Measurements from ENCODE around the gene PRKAB1. TPM values are rescaled to one million over a fixed set of nuclear protein-coding genes. Genes with fewer than 3 reads are reported as not detected.

Gene PRKAB1
- total RNA-seq, 1 experiment from 2014 or later, result 42.2 TPM

DNA sequence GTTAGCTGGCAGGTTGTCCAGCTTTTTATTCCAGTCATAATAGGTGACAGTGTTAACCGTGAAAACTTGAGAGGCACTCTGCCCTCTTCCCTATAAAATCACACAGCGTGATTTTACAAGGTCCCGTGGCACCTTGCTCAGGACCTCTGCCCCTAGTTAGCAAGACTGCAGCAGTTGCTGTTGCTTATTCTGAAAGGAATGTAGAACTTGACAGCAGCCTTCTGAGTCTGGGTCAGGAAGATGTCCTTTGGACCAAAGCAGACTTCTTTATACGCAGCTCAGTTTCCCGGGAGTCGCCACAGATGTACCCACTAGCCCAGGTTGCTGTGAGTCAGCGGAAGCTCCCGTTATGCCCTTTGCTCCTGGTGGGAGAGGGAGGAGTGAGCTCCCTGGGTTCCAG, 13.2 kb downstream of the PRKAB1 start:
- no peak overlapping the region for H2BK5ac ChIP-seq (ENCODE audit: insufficient read length, low read length)
- H3K23me2 ChIP-seq (ENCODE audit: insufficient read length, low read depth, low read length, poor library complexity, severe bottlenecking), result no peaks in the 10 kb centered on the region
- no peak overlapping the region for H3K23ac ChIP-seq (ENCODE audit: insufficient read length, low read depth, low read length)
- no peak overlapping the region for H2AFZ ChIP-seq (ENCODE audit: low read length)
- H3K9me3 ChIP-seq (ENCODE audit: control insufficient read depth, low read depth, low read length), result no peaks in the 10 kb centered on the region
- no peak overlapping the region for H3K9ac ChIP-seq (ENCODE audit: extremely low read depth, insufficient read length, low read length)
- no peak overlapping the region for H3K14ac ChIP-seq (ENCODE audit: insufficient read depth, low read length)
- no peak overlapping the region for H2BK12ac ChIP-seq (ENCODE audit: insufficient read length, low read depth, low read length)
- no peak overlapping the region for H3K18ac ChIP-seq (ENCODE audit: insufficient read length, low read depth, low read length)
- H4K8ac ChIP-seq (replicated peaks; ENCODE audit: insufficient read length, low read depth, low read length), result no peak overlapping the region
- no peaks in the 10 kb centered on the region for H3K27me3 ChIP-seq (ENCODE audit: insufficient read depth, low read length)
- H4K91ac ChIP-seq (ENCODE audit: insufficient read length, low read depth, low read length), result no peak overlapping the region
- H3K4me1 ChIP-seq (ENCODE audit: insufficient read depth, low read length), result no peaks in the 10 kb centered on the region
- H3K27ac ChIP-seq (ENCODE audit: insufficient read length, low read depth, low read length), result no peak overlapping the region
- no peak overlapping the region for H3T11ph ChIP-seq (ENCODE audit: low read length)
- no peak overlapping the region for H3K4me2 ChIP-seq (ENCODE audit: insufficient read depth, insufficient read length, low read length)
- H2BK15ac ChIP-seq (ENCODE audit: low read depth, low read length), result no peak overlapping the region
- no peaks in the 10 kb centered on the region for H3K79me1 ChIP-seq (ENCODE audit: insufficient read depth, low read depth, low read length, poor library complexity, severe bottlenecking)
- WGBS (ENCODE audit: extremely low coverage, insufficient read length, low lambda C conversion rate), result no CpG with 5 or more reads among the region's 8 CpGs
- H4K5ac ChIP-seq (ENCODE audit: insufficient read length, low read depth, low read length), result no peak overlapping the region
- no peaks in the 10 kb centered on the region for H4K20me1 ChIP-seq (ENCODE audit: control insufficient read depth, insufficient read depth, insufficient read length)
- peak overlapping the region in 2 of 3 experiments; percentile 48 to 58; a peak in 1 of 7 replicates for H3K27ac Mint-ChIP-seq
- H3K4ac ChIP-seq (ENCODE audit: low read depth, low read length), result no peak overlapping the region
- no peak overlapping the region for H2AK5ac ChIP-seq (ENCODE audit: insufficient read length, low read length)
- H3K27me3 Mint-ChIP-seq (ENCODE audit: low read depth), result no peaks in the 10 kb centered on the region
- TF ChIP-seq, protein P1, sequence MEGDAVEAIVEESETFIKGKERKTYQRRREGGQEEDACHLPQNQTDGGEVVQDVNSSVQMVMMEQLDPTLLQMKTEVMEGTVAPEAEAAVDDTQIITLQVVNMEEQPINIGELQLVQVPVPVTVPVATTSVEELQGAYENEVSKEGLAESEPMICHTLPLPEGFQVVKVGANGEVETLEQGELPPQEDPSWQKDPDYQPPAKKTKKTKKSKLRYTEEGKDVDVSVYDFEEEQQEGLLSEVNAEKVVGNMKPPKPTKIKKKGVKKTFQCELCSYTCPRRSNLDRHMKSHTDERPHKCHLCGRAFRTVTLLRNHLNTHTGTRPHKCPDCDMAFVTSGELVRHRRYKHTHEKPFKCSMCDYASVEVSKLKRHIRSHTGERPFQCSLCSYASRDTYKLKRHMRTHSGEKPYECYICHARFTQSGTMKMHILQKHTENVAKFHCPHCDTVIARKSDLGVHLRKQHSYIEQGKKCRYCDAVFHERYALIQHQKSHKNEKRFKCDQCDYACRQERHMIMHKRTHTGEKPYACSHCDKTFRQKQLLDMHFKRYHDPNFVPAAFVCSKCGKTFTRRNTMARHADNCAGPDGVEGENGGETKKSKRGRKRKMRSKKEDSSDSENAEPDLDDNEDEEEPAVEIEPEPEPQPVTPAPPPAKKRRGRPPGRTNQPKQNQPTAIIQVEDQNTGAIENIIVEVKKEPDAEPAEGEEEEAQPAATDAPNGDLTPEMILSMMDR (conservative IDR thresholded peaks at IDR 0.05), result no peak
- H3K4me3 Mint-ChIP-seq, result no peak overlapping the region
- no peaks in the 10 kb centered on the region; a peak in 1 of 5 replicates for H3K9me3 Mint-ChIP-seq
- H3K4me1 Mint-ChIP-seq, result peaks cover 17 to 33% of the 10 kb centered on the region in 2 experiments
- no peaks in the 10 kb centered on the region for H3K79me2 ChIP-seq (ENCODE audit: insufficient read depth, low read length)
- no peak for DNase-seq
- no peak overlapping the region for H3K56ac ChIP-seq (ENCODE audit: insufficient read length, low read depth, low read length)
- H2BK120ac ChIP-seq (ENCODE audit: low read depth, low read length, poor library complexity, severe bottlenecking), result no peak overlapping the region
- no peak overlapping the region for H2BK20ac ChIP-seq (ENCODE audit: low read depth, low read length, poor library complexity, severe bottlenecking)
- H3K36me3 Mint-ChIP-seq (ENCODE audit: insufficient read depth in 1 of 3, low read depth in 3 of 3), result peaks cover 36 to 68% (median 47%) of the 10 kb centered on the region in 3 experiments; a peak in 6 of 7 replicates

All from H9 (cell line).